Fibroblast of pulmonary artery (primary cell): ENCODE results near the gene PASK.

ENCODE experiments used
- DNase-seq: peaks from one replicate; pipeline ENCODE4 v3.0.0-alpha.2; 2010; ENCODE audit warnings: low read depth
- H3K4me3 ChIP-seq: replicated peaks from 2 replicates; pipeline ENCODE4 v1.5.1; 2011; ENCODE audit warnings: low read depth, mild to moderate bottlenecking, control low read depth, low read length, moderate library complexity
- CTCF ChIP-seq: IDR thresholded peaks from 2 replicates; pipeline ENCODE4 v1.5.1; 2011; ENCODE audit warnings: mild to moderate bottlenecking, control low read depth, low read length, inconsistent platforms; ENCODE audit errors: missing control alignments

The PASK gene

GRCh38 chr2:241088791-241089732 is 60.2 kb downstream of the PASK start:
- no peak for TF ChIP-seq CTCF
- DNase-seq: no peak
- H3K4me3 ChIP-seq: no peak overlapping the region

- DNase-seq: no peak
- H3K4me3 ChIP-seq: no peak overlapping the region
- no peak for TF ChIP-seq CTCF
These were observed 60.9 kb downstream of the PASK start for GRCh38 chr2:241088376-241088775.

DNA sequence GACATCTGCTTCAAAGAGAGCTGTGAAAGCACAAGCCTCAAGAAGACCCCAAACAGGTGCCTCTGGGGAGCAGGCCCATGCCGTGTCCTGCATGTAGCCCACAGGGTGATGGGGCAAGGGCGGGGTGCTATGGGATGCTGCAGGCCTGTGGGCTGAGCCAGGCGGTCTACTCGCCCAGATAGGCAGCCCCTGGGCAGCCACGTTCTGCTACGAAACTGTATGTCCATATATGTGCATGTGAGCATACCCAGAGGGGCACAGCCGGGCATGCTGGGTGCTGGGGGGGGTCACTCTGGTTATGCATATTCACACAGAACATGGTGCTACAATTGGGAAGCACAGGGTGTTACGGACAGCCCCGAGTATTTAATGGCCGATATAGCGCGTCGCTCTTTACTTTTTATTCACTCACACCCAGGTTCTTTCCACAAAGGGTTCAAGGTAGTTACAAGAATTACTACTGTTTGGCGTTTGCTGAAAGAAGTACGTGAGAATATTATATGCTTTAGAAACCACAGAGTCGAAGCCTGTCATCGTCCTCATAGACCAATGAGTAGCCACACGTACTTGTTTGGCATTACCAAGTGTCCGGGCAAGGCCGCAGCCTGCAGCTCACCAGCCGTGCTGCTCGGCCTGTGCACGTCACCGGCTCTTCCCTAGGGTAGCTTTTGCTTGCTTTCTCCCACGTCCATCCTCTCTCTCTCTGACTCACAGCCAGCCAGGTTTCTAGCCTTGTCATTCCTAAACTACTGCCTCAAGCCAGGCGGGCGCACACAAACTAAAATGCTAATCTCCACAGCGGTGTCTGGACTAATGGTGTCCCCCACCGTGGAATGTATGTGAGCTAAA is 61.6 kb downstream of the PASK start:
- no peak for DNase-seq
- no peak overlapping the region for H3K4me3 ChIP-seq
- no peak for TF ChIP-seq CTCF

- TF ChIP-seq CTCF: no peak
- DNase-seq: no peak
- H3K4me3 ChIP-seq: no peak overlapping the region
These were observed 64.3 kb downstream of the PASK start for GRCh38 chr2:241084856-241085444.

GRCh38 chr2:241083091-241083415 is 66.2 kb downstream of the PASK start:
- no peak for DNase-seq
- TF ChIP-seq CTCF: no peak
- H3K4me3 ChIP-seq: no peak overlapping the region

GRCh38 chr2:241082341-241083090 is 66.8 kb downstream of the PASK start:
- no peak for DNase-seq
- no peak for TF ChIP-seq CTCF

More at GRCh38 chr2:241082341-241083090, 66.8 kb downstream of the PASK start:
- no peak overlapping the region for H3K4me3 ChIP-seq
